Inferior parietal cortex (tissue), 1 donor: ENCODE data around the gene TIAM1.
A peak's percentile ranks its signal among the peaks of the same experiment; 100 is the strongest.

ENCODE experiments used
- DNase-seq: peaks from one replicate; pipeline ENCODE4 v3.0.0-alpha.2; 2016; ENCODE audit errors: extremely low spot score

TIAM1 gene

DNA sequence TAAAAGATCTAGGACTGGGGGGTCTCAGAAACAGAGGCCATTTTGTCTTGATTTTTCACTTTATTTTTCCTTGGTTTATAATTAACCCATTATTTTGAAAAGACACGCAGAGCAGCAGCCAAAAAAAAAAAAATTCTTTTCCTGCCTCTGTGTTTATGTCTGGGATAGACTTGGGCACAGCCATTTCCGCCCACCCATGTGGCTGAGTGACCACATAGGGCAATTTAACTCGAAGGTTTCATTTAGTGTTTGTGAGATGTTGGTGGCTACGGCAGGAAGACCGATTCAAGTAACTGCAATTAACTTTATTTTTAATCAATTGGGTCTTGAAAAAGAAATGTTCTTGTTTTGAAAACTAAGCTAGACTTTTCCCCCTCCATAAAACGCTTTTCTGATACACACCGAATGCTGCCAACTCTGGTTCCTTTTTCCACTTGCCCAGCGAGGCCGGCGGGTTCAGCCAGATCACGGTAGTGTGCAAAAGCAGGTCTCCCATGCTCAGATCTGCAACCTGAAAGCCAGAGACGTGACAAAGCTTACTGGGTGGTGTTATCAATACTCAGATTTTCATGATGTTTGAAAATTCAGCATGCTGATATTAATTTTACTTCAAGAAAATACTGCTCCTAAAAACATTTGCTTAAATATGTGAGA, 208.4 kb downstream of the TIAM1 start:
- no peak for DNase-seq

DNA sequence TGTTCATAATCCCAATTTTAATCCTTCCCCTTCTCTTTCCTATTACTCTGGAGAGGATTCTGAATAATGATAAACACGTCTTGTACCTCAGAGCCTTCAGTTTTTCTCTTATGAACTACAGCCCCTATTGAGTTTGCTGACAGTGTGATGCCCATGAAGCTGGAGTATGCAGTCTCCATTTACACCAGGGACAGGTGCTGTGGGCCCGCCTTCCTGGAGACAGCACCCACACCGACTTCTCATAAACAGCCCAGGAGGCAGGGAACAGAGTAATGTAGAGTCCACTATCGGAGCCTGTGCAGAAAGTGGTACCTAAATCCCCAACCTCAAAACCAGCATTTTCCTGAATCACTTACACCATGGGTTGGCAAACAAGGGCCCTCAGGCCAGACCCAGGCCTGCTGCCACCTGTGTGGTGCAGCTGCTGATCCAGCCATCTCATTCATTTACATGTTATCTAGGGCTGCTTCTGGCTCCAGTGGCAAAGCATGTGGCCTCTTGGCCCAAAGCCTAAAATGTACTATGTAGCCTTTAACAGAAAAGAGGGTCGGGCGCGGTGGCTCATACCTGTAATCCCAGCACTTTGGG, 210.7 kb downstream of the TIAM1 start:
- DNase-seq = no peak

DNA sequence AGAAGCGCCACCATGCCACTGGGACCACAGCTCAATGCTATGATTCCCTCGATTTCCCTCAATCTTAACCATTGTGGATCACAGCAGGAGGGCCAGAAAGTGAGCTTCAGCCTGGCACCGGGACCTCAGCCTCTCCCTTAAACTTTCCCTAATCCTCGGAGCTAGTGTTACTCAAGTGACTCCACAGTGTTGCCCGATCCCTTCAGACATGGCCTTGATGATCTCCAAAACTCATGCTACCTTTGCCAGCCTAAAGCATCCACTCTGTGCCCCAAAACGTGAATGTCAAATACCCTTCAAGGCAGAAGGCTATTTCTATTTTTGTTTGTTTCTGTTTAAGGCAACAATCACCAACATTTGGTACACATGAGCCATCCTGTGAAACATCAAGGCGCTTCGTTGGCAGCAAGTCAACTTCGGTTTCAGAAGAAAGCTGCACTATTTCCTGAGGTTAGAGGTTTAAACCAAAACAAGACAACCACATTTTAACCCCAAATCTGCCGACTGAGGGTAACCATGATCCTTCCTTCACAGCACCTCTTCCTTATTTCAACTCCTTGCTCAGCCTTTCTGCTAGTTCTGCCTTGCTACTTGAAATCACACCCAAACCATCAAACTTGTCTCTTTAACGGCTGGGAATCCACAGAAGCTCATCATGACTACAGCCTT, 211.4 kb downstream of the TIAM1 start:
- DNase-seq = no peak

DNA sequence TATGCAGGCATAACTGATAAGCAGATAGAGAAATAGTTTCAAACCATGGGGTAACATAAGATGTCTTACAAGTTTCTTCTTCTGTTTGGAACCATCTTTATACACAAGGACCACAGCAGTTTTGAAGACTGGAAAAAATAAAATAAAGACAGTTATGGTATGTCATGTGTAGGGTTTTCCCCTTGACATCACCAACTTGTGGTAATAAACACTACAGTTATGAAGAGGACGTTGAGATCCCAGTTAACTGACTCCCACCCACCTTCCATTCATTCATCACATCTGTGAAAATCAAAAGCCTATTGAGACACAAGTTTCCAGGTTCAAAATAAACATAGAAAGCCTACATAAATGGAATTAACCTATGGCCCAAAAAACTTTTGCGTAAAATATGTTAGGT, 213.2 kb downstream of the TIAM1 start:
- DNase-seq = no peak

DNA sequence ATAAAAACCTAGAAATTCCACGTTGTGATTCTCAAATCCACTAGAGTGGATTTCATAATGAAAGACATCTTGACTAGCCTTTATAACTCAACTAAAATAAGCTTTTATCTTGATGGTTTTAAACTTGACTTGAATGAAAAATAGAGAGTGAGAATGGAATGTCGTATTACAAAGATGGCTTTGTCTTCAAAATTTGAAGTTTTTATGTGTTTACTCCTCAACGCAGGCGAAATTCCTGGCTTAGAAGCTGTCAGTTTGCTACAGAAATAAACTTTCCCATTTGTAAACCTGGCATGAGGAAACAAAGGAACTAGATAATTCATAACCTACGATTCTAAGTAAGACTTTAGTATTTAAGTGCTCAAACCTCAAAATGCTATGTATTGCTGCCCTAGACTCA, 215.8 kb downstream of the TIAM1 start:
- no peak for DNase-seq

DNA sequence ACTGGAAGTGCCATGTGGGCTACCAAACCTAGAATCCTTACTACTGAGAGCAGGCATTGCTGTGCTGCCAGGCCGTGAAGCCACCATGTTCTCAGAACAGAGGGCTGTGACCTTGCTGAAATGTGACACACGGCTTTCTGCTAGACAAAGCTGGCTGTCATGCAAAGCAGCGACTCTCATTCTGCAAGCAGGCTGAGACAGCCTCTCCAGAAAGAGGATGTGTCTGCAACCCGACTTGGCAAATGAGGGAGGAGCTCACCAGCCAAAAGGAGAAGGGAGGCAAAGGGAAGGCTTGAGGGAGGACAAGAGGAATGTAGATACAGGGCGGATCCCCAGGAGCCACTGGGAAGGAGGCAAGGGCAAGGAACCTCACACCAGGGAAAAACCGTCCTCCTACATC, 220.1 kb downstream of the TIAM1 start:
- DNase-seq = no peak

DNA sequence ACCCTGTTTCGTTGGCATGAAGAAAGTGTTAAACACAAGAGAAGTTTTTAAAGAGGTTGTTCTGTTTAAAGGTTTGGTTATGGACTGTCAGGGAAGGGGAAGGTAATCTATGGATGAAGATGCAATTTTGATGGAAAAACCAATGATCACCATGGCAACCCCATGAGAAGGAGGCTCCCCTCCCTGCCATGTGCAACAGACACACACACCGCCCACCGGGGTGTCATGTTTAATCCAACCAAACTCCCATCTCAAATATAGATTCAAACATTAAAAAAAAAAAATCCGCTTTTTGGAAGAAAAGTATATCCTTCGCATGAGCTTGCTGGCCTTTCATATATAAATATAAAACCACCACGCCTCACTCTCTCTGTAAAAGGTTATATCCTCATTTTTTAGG, 224.9 kb downstream of the TIAM1 start:
- no peak for DNase-seq

DNA sequence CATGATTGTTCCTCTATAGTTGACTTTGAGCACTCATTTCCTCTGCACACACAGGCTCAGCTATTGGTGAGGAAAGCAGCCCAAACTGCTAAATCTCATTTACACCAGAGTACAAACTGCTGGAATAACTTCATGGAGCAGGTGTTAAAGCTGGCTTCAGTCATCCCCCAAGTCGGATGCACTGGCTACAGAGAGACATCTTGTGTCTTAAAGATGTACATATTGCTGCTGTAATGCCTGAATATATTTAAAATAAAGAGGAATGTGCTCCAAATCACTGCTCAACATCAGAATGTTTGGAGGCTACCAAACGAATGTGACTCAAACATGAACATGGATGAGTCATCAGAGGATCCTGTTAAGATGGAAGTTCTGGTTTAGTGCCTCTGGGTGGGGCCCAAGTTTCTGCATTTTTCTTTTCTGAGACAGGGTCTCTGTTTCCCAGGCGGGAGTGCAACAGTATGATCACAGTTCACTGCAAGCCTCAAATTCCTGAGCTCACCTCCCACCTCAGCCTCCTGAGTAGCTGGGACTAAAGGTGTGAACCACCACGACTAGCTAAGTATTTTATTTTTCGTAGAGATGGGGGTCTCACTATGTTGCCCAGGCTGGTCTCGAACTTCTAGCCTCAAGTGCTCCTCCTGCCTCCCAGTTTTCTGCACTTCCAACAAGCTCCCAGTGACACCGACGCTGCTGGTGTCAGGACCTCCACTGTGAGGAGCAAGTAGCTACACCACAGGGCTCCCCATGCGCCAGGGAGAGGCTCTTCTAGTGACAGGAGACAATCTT, 226.7 kb downstream of the TIAM1 start:
- DNase-seq = no peak

DNA sequence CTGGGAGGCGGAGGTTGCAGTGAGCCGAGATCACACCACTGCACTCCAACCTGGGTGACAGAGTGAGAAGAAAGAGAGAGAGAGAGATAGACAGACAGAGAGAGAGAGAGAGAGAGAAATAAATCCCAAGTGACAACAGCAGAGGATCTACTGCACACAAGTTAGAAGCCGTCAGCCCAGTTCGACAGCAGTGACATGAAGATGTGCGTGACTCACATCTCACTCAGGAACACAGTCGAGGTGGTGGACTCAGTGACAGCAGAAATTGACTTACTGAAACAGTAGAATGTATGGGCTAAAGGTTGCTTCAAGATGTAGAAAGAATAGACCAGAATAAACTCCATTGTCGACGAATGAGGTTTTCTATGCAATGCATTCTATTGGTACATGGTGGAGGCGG, 228.8 kb downstream of the TIAM1 start:
- no peak for DNase-seq

DNA sequence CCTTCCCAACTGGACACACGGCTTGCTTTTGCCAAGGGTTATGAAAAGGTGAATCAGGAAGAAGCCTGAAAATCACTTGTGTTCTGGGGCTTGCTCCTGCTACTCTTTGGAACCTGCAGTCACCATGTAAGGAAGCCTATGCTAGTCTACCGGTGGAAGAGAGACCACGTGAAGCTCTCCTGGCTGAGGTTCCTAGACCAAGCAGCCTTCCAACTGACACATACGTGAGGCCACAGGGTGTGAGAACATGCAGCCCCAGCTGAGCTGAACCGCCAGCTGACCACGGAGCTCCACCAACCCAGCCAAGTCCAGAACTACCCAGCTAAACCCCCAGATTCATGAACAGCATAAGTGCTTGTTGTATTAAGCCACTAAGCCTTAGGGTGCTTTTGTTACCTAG, 233.0 kb downstream of the TIAM1 start:
- no peak for DNase-seq

DNA sequence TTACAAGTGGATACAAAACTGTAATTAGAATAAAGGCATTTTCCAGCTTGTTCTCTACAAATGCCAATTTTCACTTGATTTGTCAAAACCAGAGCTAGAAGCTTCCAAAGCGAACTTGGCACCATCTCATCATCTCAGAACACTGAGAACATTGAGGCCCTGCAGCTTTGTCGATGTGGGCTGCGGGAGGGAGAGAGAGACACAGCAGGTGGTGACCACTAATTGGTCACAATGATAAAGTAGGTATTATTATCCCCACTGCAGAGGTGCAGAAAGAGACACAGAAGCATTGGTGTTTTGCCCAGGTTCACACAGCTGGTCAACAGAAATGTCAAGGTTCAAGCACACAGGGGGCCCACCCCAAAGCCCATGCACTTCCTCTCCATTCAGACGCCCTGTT, 233.6 kb downstream of the TIAM1 start:
- peak; percentile 72 for DNase-seq

DNA sequence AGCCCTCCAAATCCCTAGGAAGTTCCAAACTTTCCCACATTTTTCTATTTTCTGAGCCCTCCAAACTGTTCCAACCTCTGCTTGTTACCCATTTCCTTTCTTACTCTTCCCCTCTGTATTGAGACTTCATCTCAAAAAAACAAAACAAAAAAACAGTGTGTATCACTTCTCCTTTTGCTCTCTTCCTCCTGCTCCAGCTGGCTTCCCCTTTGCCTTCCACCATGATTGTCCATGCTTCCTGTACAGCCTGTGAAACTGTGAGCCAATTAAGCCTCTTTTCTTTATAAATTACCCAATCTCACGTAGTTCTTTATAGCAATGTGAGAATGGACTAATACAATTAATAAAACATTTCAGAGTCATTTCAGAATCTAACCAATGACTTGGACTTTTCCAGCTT, 236.2 kb downstream of the TIAM1 start:
- DNase-seq = no peak

DNA sequence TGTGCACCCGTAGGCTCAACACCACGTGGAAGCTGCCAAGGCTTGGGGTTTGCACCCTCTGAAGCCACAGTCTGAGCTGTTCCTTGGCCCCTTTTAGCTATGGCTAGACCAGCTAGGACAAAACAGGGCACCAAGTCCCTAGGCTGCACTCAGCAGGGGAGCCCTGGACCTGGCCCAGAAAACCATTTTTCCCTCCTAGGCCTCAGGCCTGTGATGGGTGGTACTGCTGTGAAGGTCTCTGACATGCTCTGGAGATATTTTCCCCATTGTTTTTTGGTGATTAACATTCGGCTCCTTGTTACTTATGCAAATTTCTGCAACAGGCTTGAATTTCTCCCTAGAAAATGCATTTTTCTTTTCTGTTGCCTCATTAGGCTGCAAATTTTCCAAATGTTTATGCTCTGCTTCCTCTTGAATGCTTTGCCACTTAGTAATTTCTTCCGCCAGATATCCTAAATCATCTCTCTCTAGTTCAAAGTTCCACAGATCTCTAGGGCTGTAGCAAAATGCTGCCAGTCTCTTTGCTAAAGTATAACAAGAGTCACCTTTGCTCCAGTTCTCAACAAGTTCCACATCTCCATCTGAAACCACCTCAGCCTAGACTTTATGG, 236.8 kb downstream of the TIAM1 start:
- DNase-seq = no peak

DNA sequence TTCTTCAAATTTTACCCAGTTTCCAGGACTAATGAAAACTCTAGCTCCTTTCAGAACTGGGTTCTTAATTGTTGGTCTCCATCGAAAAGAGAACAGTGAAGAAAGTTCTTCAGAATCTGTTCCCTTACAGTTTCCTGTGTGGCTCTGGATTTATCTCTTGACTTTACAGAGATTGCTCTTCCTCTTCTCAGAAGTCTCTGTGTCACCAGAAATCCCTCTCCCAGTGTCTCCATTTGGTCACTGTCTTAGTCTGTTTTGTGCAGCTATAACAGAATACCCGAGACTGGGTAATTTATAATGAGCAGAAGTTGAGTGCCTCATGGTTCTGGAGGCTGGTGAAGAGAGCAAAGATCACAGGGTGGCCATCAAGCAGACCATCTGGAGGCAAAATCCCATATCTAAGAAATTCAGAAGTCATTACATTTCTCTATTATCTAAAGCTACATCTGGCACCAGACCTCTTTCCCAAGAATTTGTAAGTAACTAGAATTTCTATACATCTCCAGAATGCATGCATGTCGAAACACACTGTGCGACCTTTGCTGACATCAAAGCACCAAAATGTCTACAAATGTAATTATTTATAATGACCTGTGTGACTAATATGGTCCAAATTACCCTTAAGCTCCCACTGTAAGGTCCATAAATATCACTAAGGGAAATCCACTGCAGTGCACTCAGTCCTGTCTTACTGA, 240.3 kb downstream of the TIAM1 start:
- no peak for DNase-seq

DNA sequence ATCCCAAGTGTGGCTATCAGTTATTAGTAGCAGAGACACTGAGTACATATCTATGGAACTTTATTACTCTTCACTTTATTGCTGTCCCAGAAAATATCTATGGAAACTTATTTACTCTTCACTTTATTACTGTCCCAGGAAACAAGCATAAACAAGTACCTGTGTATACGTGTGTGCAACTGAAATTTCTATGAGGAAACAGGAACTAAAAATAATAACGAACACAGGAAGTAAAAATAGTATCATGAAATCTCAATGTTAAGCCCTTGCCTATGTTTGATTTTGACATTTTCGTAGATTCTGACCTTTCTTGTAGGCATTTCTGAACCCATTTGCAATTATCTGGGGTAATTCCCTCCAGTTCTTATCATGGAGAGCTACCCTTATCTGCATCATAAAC, 240.9 kb downstream of the TIAM1 start:
- DNase-seq = no peak

DNA sequence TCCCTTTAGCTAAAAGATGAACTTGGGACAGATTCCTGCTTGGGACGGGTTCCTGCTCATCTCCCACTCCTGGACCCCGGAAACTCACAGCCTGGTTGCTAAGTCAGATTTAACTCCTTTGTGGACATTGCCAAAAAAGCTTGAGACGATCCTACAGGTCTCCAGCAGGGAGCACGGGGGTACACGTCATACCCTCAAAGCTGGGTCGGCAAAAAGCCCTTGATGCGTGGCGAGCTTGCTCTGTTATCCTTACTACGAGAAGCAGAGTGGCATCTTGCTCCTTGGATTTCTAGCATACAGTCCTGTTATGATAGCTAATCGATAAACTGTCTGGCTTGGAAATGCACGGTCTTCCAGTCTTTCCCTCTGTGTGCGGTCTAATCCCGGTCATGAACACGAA, 244.9 kb downstream of the TIAM1 start:
- DNase-seq = no peak

DNA sequence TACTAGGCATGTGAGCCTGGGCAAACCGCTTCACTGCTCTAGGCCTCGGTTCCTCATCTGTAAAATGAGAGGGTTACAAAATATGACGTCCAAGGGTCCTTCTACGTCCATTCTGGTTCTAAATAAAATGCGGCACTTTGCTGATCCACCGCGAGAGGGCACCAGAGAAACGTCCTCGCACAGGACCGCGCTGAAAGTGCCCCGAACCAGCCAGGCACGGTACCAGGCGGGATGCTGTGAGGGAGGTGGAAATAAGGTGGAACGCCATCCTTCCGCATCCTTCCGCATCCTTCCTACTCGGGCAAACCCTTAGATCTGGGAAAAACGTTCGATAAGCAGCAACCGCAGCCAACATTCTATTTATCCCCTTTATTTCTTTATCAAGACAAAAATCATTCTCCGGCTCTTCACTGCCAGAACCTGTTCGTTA, 245.5 kb downstream of the TIAM1 start:
- peak; percentile 82 for DNase-seq

DNA sequence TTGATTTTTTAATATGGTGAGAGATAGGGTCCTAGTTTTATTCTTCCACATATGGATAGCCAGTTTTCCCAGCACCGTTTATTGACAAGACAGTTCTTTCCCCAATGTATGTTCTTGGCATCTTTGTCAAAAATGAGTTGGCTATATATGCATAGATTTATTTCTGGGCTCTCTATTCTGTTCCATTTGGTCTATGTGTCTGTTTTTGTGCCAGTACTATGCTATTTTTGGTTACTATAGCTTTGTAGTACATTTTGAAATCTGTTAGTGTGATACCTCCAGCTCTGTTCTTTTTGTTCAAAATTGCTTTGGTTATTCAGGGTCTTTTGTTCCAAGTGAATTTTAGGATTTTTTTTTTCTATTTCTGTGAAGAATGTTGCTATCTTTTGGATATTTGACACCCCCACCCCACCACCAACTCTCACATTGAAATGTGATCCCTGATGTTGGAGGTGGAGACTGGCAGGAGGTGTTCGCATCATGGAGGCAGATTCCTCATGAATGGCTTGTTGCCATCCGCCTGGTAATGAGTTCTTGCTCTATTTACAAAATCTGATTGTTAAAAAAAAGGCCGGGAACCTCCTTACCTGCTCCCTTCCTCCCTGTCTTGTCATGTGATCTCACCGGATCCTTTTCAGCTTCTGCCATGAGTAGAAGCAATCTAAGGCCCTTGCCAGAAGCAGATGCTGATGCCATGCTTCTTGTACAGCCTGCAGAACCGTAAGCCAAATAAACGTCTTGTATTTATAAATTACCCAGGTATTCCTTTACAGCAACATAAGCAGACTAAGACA, 251.0 kb downstream of the TIAM1 start:
- DNase-seq = peak; percentile 53

DNA sequence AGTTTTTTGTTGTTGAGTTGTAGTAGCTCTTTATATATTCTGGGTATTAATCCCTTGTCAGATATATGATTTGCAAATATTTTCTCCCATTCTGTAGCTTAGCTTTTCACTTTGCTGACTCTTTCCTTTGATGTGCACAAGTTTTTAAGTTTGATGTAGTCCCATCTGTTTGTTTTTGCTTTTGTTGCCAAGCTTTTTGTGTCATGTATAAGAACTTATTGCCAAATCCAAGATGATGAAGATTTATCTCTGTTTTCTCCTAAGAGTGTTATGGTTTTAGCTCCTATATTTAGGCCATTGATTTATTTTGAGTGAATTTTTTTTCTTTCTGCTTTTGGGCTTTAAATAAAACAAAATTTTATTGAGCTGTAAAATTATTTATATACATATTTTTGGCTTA, 253.7 kb downstream of the TIAM1 start:
- no peak for DNase-seq

DNA sequence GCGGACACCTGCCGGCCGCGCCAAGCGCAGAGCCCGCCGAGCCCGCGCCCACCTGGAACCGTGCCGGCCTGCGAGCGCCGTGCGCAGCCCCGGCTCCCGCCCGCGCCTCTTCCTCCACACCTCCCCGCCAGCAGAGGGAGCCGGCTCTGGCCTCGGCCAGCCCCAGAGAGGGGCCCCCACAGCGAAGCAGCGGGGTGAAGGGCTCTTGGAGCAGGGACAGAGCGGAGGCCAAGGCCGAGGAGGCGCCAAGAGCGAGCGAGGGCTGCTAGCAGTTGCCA, 255.6 kb downstream of the TIAM1 start:
- DNase-seq = no peak
